SU-DHL-6 (cell line): ENCODE results near the gene SMTNL2.

Experiments
- H2AFZ ChIP-seq: fragments of 200-600 bp; sonication (generic); 2 replicates; pipeline ENCODE4 v1.6.1; 2014; ENCODE audit warnings: low read depth, mild to moderate bottlenecking, moderate library complexity, mixed read lengths, antibody characterized with exemption, low read length; ENCODE audit not compliant: severe bottlenecking
- H3F3A ChIP-seq: fragments of 200-600 bp; shearing (Covaris generic); 2 replicates; pipeline ENCODE4 v1.6.0; 2016; ENCODE audit warnings: antibody characterized with exemption, mild to moderate bottlenecking; ENCODE audit not compliant: insufficient read depth
- H3K27ac ChIP-seq: fragments of 200-600 bp; sonication (generic); 2 replicates; pipeline ENCODE4 v1.5.1; 2016; ENCODE audit warnings: low read depth, mild to moderate bottlenecking, low read length, moderate library complexity, mixed read lengths
- H3K27me3 ChIP-seq: fragments of 200-600 bp; sonication (generic), shearing (Covaris generic); 2 replicates; pipeline ENCODE4 v1.6.0; 2014; ENCODE audit warnings: mild to moderate bottlenecking, low read length
- H3K36me3 ChIP-seq: fragments of 200-600 bp; sonication (generic); 2 replicates; pipeline ENCODE4 v1.6.1; 2014; ENCODE audit warnings: mild to moderate bottlenecking, low read length, mixed read lengths
- H3K4me2 ChIP-seq: fragments of 300-600, 200-600 bp; shearing (Covaris generic), sonication (generic); 2 replicates; pipeline ENCODE4 v1.6.0; 2014; ENCODE audit warnings: low read length, low read depth, mild to moderate bottlenecking; ENCODE audit not compliant: poor library complexity, severe bottlenecking
- H3K4me3 ChIP-seq: fragments of 200-600 bp; sonication (generic); 2 replicates; pipeline ENCODE4 v1.5.1; 2014; ENCODE audit warnings: antibody characterized with exemption, low read length, mild to moderate bottlenecking, mixed read lengths; ENCODE audit not compliant: insufficient read depth, poor library complexity, severe bottlenecking
- H3K79me2 ChIP-seq: fragments of 200-600 bp; sonication (generic); 2 replicates; pipeline ENCODE4 v1.6.1; 2014; ENCODE audit warnings: mild to moderate bottlenecking, low read length, moderate library complexity; ENCODE audit not compliant: insufficient read depth
- H3K9ac ChIP-seq: fragments of 200-600 bp; sonication (generic); 2 replicates; pipeline ENCODE4 v1.7.0; 2014; ENCODE audit warnings: mild to moderate bottlenecking, low read length
- H3K9me2 ChIP-seq: fragments of 200-600 bp; sonication (generic); replicated peaks from 2 replicates; pipeline ENCODE4 v1.6.1; 2014; ENCODE audit warnings: low read length; ENCODE audit not compliant: insufficient read depth
- H3K9me3 ChIP-seq: fragments of 200-600 bp; sonication (generic); 2 replicates; pipeline ENCODE4 v1.6.1; 2014; ENCODE audit warnings: low read length, mixed read lengths; ENCODE audit not compliant: insufficient read depth
- H4K20me1 ChIP-seq: fragments of 200-600 bp; sonication (generic); 2 replicates; pipeline ENCODE4 v1.6.1; 2014; ENCODE audit warnings: low read depth, mild to moderate bottlenecking, antibody characterized with exemption, low read length, moderate library complexity, mixed read lengths
- EZH2phosphoT487 ChIP-seq: fragments of 200-600 bp; sonication (generic), shearing (Covaris generic); conservative IDR thresholded peaks from 2 replicates; pipeline ENCODE4 v1.6.1; 2018; ENCODE audit warnings: mild to moderate bottlenecking, antibody characterized with exemption, low read length, moderate library complexity, mixed read lengths
- TF ChIP-seq, protein P1 (sequence below): fragments of 200-600 bp; sonication (generic); IDR thresholded peaks from one replicate; pipeline ENCODE4 v1.5.1; 2017; ENCODE audit warnings: antibody characterized with exemption, mild to moderate bottlenecking, low read length, moderate library complexity; ENCODE audit not compliant: insufficient read depth, poor library complexity, severe bottlenecking

The SMTNL2 gene

GRCh38 chr17:4657678-4658077, 73.3 kb downstream of the SMTNL2 start:
- Histone ChIP-seq H3K27me3 (no peaks in the 10 kb centered on the region), H3K79me2 (no peaks in the 10 kb centered on the region), H4K20me1 (no peaks in the 10 kb centered on the region), H3K4me2 (no peak overlapping the region), H3K27ac (no peak overlapping the region), H2AFZ (no peak overlapping the region), H3K9me3 (no peaks in the 10 kb centered on the region), H3K9ac (no peak overlapping the region), H3K36me3 (no peaks in the 10 kb centered on the region), H3K4me3 (no peak overlapping the region), H3F3A (peaks cover 3% of the 10 kb centered on the region; the same call in 1 of the 2 replicates), H3K9me2 (no peaks in the 10 kb centered on the region)
- TF ChIP-seq, protein P1, sequence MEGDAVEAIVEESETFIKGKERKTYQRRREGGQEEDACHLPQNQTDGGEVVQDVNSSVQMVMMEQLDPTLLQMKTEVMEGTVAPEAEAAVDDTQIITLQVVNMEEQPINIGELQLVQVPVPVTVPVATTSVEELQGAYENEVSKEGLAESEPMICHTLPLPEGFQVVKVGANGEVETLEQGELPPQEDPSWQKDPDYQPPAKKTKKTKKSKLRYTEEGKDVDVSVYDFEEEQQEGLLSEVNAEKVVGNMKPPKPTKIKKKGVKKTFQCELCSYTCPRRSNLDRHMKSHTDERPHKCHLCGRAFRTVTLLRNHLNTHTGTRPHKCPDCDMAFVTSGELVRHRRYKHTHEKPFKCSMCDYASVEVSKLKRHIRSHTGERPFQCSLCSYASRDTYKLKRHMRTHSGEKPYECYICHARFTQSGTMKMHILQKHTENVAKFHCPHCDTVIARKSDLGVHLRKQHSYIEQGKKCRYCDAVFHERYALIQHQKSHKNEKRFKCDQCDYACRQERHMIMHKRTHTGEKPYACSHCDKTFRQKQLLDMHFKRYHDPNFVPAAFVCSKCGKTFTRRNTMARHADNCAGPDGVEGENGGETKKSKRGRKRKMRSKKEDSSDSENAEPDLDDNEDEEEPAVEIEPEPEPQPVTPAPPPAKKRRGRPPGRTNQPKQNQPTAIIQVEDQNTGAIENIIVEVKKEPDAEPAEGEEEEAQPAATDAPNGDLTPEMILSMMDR = no peak
- TF ChIP-seq EZH2phosphoT487 = no peak
